GM19463 (cell line): Measurements from ENCODE around the gene DNAAF5.
"Not testable (repeated sequence)": the region's sequence is repeated elsewhere in the genome, so short reads cannot be mapped to it uniquely, and the experiment has no call there.

ENCODE experiments used
- ATAC-seq: cut with Tn5 transposase; IDR thresholded peaks from one replicate; pipeline ENCODE4 v1.9.1; 2021; ENCODE audit warnings: mild to moderate bottlenecking, moderate library complexity; ENCODE audit not compliant: unreplicated experiment

DNAAF5 gene

GRCh38 chr7:729140-730000 is 2.9 kb downstream of the DNAAF5 start:
- ATAC-seq = no peak

GRCh38 chr7:730501-731439 is 4.3 kb downstream of the DNAAF5 start:
- no peak for ATAC-seq

- no peak for ATAC-seq
These were observed 5.1 kb downstream of the DNAAF5 start for GRCh38 chr7:731440-732085.

- no peak for ATAC-seq
These were observed 5.6 kb downstream of the DNAAF5 start for GRCh38 chr7:732094-732541.

GRCh38 chr7:732556-732955 is 6.1 kb downstream of the DNAAF5 start:
- no peak for ATAC-seq

GRCh38 chr7:734214-734613 is 7.7 kb downstream of the DNAAF5 start:
- no peak for ATAC-seq

- ATAC-seq = no peak
These were observed 8.3 kb downstream of the DNAAF5 start for GRCh38 chr7:734808-735207.

GRCh38 chr7:738241-738640 is 11.7 kb downstream of the DNAAF5 start:
- no peak for ATAC-seq

GRCh38 chr7:738723-739454 is 12.4 kb downstream of the DNAAF5 start:
- ATAC-seq = no peak

- ATAC-seq = no peak
These were observed 13.0 kb downstream of the DNAAF5 start for GRCh38 chr7:739455-739982.

GRCh38 chr7:739983-740942 is 13.8 kb downstream of the DNAAF5 start:
- no peak for ATAC-seq

GRCh38 chr7:741191-741671 is 14.7 kb downstream of the DNAAF5 start:
- ATAC-seq = no peak

GRCh38 chr7:741850-742249 is 15.4 kb downstream of the DNAAF5 start:
- no peak for ATAC-seq

GRCh38 chr7:742791-743190 is 16.3 kb downstream of the DNAAF5 start:
- no peak for ATAC-seq

- ATAC-seq = not testable (repeated sequence)
These were observed 17.0 kb downstream of the DNAAF5 start for GRCh38 chr7:743341-744127.

- ATAC-seq = not testable (repeated sequence)
These were observed 17.6 kb downstream of the DNAAF5 start for GRCh38 chr7:744128-744520.

- no peak for ATAC-seq
These were observed 18.4 kb downstream of the DNAAF5 start for GRCh38 chr7:744854-745430.
